Peyer's patch (tissue), 4 donors: ENCODE results near the gene TPGS1. TPM values are rescaled to one million over a fixed set of nuclear protein-coding genes. Genes with fewer than 3 reads are reported as not detected.

ENCODE experiments used
- DNase-seq, 3 donors: peaks; one replicate each; pipeline ENCODE4 v3.0.0-alpha.2; 2017 to 2019
- H3K27ac ChIP-seq, 4 donors: fragments of 200-600 bp; sonication (generic); one replicate each; pipeline ENCODE4 v1.5.1; 2016 to 2019
- H3K27me3 ChIP-seq, 2 donors: fragments of 200-600 bp; sonication (generic); one replicate each; pipeline ENCODE4 v1.5.1; 2019
- H3K36me3 ChIP-seq, 3 donors: fragments of 200-600 bp; sonication (generic); one replicate each; pipeline ENCODE4 v1.5.1; 2016 to 2019
- H3K4me1 ChIP-seq, 4 donors: fragments of 200-600 bp; sonication (generic); one replicate each; pipeline ENCODE4 v1.5.1; 2016 to 2019
- H3K4me3 ChIP-seq, 4 donors: fragments of 200-600 bp; sonication (generic); 1 replicate in 3 of 4; 2 replicates in 1 of 4; pipeline ENCODE4 v1.5.1; 2016 to 2019; ENCODE audit warnings: mild to moderate bottlenecking in 1 of 4
- H3K9me3 ChIP-seq, 4 donors: fragments of 200-600 bp; sonication (generic); one replicate each; pipeline ENCODE4 v1.5.1; 2016 to 2019; ENCODE audit warnings: mild to moderate bottlenecking in 1 of 4
- POLR2A ChIP-seq, 2 donors: fragments of 450-650 bp; IDR thresholded peaks; one replicate each; pipeline ENCODE4 v1.5.1; 2017; ENCODE audit warnings: antibody characterized with exemption in 2 of 2, mild to moderate bottlenecking in 2 of 2, moderate library complexity in 2 of 2
- total RNA-seq, 4 donors: library from RNA; depleted of rRNA; stranded (reverse); fragments of >200 nt; gene quantifications; one replicate each; pipeline ENCODE4 v1.1.0, GENCODE V29; 2016
- TF ChIP-seq, protein P1 (sequence below), 6 experiments: fragments of 450-650 bp in 4 of 6; fragments of 200-600 bp in 2 of 6; sonication (generic) in 1 of 6; IDR thresholded peaks; one replicate each; pipeline ENCODE4 v1.5.1; 2017 to 2019; ENCODE audit warnings: antibody characterized with exemption in 6 of 6, mild to moderate bottlenecking in 3 of 6, moderate library complexity in 1 of 6

Gene TPGS1
- total RNA-seq, 4 donors from 2014 or later: 11.6 to 35.7 (median 24.2) TPM

DNA sequence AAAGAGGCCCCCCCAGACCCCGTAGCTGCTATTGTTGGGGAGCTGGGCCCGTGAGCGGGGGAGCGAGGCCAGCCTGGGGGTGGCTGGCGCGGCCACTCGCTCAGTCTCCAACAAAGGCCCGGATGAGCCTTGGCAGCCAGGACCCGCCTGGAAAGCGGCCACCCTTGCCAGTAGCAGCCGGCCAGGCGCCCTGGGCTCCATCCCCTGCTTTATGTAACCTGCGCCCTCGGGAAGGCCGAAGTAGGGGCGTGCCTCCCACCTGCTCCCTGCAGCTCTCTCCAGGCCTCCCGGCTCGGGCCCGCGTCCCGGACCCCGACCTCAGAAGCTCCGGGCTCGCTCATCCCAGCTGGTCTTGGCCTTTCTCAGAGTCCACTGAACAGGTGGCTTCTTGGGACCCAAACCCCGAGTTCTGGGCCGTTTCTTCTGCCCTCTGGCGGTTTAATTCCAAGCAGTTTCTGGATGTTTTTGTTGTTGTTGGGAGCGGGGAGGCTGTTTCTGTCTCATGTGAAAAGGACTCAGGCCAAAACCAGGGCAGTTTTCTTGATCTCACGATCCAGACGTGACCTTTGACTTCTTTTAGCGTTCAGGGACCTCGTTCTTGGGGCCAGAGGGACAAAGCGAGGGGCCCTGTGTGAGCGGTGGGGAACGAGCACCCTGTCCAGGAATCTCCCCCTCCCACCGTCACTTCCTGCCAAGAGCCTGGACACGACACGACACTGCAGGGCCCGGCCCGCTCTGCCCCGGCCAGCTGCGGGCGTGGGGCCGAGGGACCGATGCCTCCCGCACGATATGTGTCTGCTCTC is 25.5 kb downstream of the TPGS1 start:
- no peak for TF ChIP-seq POLR2A (IDR thresholded peaks at IDR 0.05)
- TF ChIP-seq, protein P1, sequence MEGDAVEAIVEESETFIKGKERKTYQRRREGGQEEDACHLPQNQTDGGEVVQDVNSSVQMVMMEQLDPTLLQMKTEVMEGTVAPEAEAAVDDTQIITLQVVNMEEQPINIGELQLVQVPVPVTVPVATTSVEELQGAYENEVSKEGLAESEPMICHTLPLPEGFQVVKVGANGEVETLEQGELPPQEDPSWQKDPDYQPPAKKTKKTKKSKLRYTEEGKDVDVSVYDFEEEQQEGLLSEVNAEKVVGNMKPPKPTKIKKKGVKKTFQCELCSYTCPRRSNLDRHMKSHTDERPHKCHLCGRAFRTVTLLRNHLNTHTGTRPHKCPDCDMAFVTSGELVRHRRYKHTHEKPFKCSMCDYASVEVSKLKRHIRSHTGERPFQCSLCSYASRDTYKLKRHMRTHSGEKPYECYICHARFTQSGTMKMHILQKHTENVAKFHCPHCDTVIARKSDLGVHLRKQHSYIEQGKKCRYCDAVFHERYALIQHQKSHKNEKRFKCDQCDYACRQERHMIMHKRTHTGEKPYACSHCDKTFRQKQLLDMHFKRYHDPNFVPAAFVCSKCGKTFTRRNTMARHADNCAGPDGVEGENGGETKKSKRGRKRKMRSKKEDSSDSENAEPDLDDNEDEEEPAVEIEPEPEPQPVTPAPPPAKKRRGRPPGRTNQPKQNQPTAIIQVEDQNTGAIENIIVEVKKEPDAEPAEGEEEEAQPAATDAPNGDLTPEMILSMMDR (IDR thresholded peaks at IDR 0.05): peak in 5 of 6 experiments; percentile 17 to 58 (median 39)
- DNase-seq: peak in 2 of 3 donors; percentile 70 to 71
- Histone ChIP-seq H3K27ac (peak overlapping the region; percentile 85 to 98 (median 97)), H3K36me3 (peaks cover 0 to 22% (median 0%) of the 10 kb centered on the region in 3 donors), H3K4me3 (peak overlapping the region; percentile 84 to 100 (median 98)), H3K27me3 (no peaks in the 10 kb centered on the region), H3K4me1 (peaks cover 4 to 22% (median 17%) of the 10 kb centered on the region in 4 donors), H3K9me3 (no peaks in the 10 kb centered on the region)

DNA sequence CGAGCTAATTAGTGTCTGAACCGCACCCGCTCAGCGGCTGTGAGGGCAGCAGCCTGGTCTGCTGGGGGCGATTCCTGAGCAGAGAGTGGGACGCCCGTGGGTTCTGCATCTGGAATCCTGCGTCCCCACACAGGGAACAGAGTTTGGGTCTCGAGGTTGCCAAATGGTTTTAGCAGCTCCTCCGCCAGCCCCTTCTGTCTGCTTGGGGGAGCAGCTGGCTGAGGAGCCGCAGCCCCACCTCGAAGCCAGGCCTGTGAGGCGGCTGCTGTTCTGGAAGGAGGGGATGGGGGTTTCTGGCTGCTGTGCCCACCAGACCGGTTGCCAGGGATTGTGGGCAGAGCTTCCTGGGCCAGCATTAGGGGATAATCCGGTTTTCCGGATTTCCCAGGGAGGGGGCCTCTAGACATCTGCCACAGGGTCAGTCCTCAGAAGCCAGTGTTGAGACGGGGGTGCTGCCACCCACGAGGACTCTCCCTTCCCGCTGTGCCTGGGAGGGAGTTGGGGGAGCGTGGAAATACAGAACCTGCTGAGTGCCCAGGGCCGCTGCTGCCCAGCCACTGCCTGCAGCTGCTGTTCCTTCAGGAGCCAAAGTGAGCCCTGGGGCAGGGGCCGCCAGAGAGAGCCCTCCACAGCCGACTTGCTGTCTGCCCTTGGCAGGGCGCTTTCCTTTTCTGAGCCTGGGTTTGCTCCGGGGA is 26.2 kb downstream of the TPGS1 start:
- Histone ChIP-seq H3K4me1 (peaks cover 4 to 22% (median 17%) of the 10 kb centered on the region in 4 donors), H3K9me3 (no peaks in the 10 kb centered on the region), H3K27ac (peak overlapping the region; percentile 85 to 98 (median 97)), H3K4me3 (peak overlapping the region; percentile 84 to 100 (median 98)), H3K27me3 (no peaks in the 10 kb centered on the region), H3K36me3 (peaks cover 0 to 30% (median 0%) of the 10 kb centered on the region in 3 donors)
- DNase-seq: no peak
- TF ChIP-seq, protein P1 (IDR thresholded peaks at IDR 0.05): no peak
- no peak for TF ChIP-seq POLR2A (IDR thresholded peaks at IDR 0.05)

DNA sequence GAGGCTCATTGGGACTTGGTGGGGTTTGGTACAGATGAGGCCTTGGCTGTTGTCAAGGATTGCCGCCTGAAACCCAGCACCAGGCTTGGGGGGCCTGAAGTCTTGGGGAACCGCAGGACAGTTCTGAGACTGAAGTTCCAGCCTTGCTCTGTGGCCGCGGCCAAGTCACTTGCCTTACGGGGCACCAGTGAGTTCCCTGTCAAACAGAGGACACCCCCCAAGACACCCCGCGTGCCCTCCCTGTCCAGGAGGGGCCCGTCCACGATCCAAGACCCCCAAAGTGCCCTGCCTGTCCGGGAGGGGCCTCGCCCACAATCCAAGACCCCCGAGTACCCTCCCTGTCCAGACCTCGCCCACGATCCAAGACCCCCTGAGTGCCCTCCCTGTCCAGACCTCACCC is 26.8 kb downstream of the TPGS1 start:
- Histone ChIP-seq H3K27ac (peak overlapping the region in 1 of 4 donors; percentile 98), H3K27me3 (no peaks in the 10 kb centered on the region), H3K4me3 (peak overlapping the region in 2 of 4 donors; percentile 97 to 100), H3K9me3 (no peaks in the 10 kb centered on the region), H3K4me1 (peaks cover 4 to 22% (median 17%) of the 10 kb centered on the region in 4 donors), H3K36me3 (peaks cover 0 to 36% (median 0%) of the 10 kb centered on the region in 3 donors)
- TF ChIP-seq, protein P1 (IDR thresholded peaks at IDR 0.05): no peak
- TF ChIP-seq POLR2A (IDR thresholded peaks at IDR 0.05): no peak
- no peak for DNase-seq

DNA sequence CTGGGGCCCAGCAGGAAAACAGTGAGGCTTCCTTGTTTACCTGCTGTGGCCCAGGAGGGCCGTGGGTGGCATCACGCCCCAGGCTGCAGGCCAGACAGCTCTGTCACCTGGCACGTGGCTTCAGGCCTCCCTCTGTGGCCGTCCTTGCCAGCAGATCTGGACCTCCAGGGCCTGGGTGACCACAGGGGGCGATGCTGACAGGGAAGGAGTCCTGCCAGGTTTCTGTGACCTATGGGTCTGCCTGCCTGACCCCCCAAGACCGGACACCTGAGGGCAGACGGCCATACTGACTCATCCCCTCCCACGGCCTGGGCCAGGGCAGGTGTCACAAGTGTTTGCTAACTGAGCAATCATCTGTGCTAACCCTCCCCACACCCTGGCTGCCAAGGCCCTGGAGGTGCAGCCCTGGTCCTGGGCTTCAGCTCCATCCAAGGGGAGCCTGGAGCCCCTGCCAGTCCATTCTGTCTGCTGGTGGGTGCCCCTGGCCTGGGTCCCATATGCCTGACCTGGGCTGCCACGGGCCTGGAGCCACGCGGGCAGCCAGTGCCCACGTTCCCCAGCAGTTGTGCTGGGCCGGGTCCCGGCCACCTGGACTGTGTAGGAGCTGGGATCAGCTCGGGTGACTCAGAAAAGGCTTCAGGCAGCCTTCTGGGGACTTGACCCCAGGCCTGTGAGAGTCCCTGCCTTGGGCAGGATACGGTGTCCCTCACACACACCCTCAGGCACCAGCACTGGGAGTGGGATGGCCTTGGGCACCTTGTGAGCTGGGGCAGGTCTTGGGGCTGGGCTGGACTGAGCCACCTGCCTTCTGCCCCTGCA is 27.9 kb downstream of the TPGS1 start:
- Histone ChIP-seq H3K9me3 (no peaks in the 10 kb centered on the region), H3K27me3 (no peaks in the 10 kb centered on the region), H3K4me1 (peaks cover 4 to 22% (median 16%) of the 10 kb centered on the region in 4 donors), H3K27ac (no peak overlapping the region), H3K4me3 (no peak overlapping the region), H3K36me3 (peaks cover 0 to 43% (median 0%) of the 10 kb centered on the region in 3 donors)
- DNase-seq: no peak
- TF ChIP-seq, protein P1 (IDR thresholded peaks at IDR 0.05): no peak
- TF ChIP-seq POLR2A (IDR thresholded peaks at IDR 0.05): no peak
